ENCODE measurements around the gene GFOD1. TPM values are rescaled to one million over a fixed set of nuclear protein-coding genes. Genes with fewer than 3 reads are reported as not detected.

GFOD1 gene
- total RNA-seq, 1 donor from 2014 or later: 16.0 TPM

GRCh38 chr6:13315896-13316295 is 171.5 kb downstream of the GFOD1 start:
- DNase-seq: no peak

- no peak for DNase-seq
These were observed 172.6 kb downstream of the GFOD1 start for GRCh38 chr6:13314806-13315205.

GRCh38 chr6:13311155-13311554 is 176.2 kb downstream of the GFOD1 start:
- no peak for DNase-seq

GRCh38 chr6:13308332-13308731 is 179.1 kb downstream of the GFOD1 start:
- DNase-seq: no peak

Other genes with a start within 250 kb of the GFOD1 start
- gene TBC1D7, start 159.1 kb downstream of the GFOD1 start, total RNA-seq: 17.0 TPM
- gene SIRT5, start 87.0 kb upstream of the GFOD1 start, total RNA-seq: 14.8 TPM
- gene NOL7, start 127.7 kb upstream of the GFOD1 start, total RNA-seq: 58.5 TPM
- gene RANBP9, start 224.2 kb upstream of the GFOD1 start, total RNA-seq: 50.6 TPM

All from tongue (tissue), 2 donors.